Uterus (tissue), 4 donors: Measurements from ENCODE around the gene COL5A1. TPM values are rescaled to one million over a fixed set of nuclear protein-coding genes. Genes with fewer than 3 reads are reported as not detected.

Source experiments
- DNase-seq, 2 donors: peaks; one replicate each; pipeline ENCODE4 v3.0.0-alpha.2; 2019 to 2020
- H3K27ac ChIP-seq, 2 donors: fragments of 200-600 bp; sonication (generic); 1 replicate in 1 of 2; 2 replicates in 1 of 2; pipeline ENCODE4 v1.5.1; 2016 to 2018
- H3K27me3 ChIP-seq, 2 donors: fragments of 200-600 bp; sonication (generic); one replicate each; pipeline ENCODE4 v1.5.1; 2018 to 2019; ENCODE audit warnings: control low read depth in 1 of 2
- H3K36me3 ChIP-seq, 2 donors: fragments of 200-600 bp; sonication (generic); one replicate each; pipeline ENCODE4 v1.5.1; 2019; ENCODE audit warnings: control low read depth in 1 of 2
- H3K4me1 ChIP-seq, 2 donors: fragments of 200-600 bp; sonication (generic); one replicate each; pipeline ENCODE4 v1.5.1; 2018 to 2019; ENCODE audit warnings: control low read depth in 1 of 2
- H3K4me3 ChIP-seq, 2 donors: fragments of 200-600 bp; sonication (generic); 1 replicate in 1 of 2; 2 replicates in 1 of 2; pipeline ENCODE4 v1.5.1; 2018 to 2019; ENCODE audit warnings: mild to moderate bottlenecking in 1 of 2
- H3K9me3 ChIP-seq, 2 donors: fragments of 200-600 bp; sonication (generic); one replicate each; pipeline ENCODE4 v1.5.1; 2019; ENCODE audit warnings: control low read depth in 1 of 2
- POLR2A ChIP-seq, 2 donors: fragments of 450-650 bp; IDR thresholded peaks; one replicate each; pipeline ENCODE4 v1.6.1; 2016; ENCODE audit warnings: antibody characterized with exemption in 2 of 2, mild to moderate bottlenecking in 1 of 2, moderate library complexity in 1 of 2
- intact Hi-C: fragments of 100-400 bp; cut with DNase I; formaldehyde crosslinking; loops from one replicate; pipeline ENCODE4 v1.15.1; 2023; ENCODE audit warnings: low total_unique reads
- total RNA-seq, 4 donors: library from RNA; depleted of rRNA in 3 of 4; stranded (reverse); fragments of >200 nt in 3 of 4; gene quantifications; one replicate each; pipeline versions ENCODE4 v1.1.0 to v1.2.4, GENCODE V29; 2014 to 2023
- TF ChIP-seq, protein P1 (sequence below), 4 experiments: fragments of 200-600 bp in 2 of 4; fragments of 450-650 bp in 2 of 4; sonication (generic) in 2 of 4; IDR thresholded peaks; one replicate each; pipeline ENCODE4 v1.5.1; 2016 to 2019; ENCODE audit warnings: antibody characterized with exemption in 4 of 4, mild to moderate bottlenecking in 2 of 4, moderate library complexity in 1 of 4
- donor health status: DM: yes; HTN: yes; CAD: no.

The COL5A1 gene
- total RNA-seq, 4 donors from 2014 or later: 21.2 to 604 (median 129) TPM

DNA sequence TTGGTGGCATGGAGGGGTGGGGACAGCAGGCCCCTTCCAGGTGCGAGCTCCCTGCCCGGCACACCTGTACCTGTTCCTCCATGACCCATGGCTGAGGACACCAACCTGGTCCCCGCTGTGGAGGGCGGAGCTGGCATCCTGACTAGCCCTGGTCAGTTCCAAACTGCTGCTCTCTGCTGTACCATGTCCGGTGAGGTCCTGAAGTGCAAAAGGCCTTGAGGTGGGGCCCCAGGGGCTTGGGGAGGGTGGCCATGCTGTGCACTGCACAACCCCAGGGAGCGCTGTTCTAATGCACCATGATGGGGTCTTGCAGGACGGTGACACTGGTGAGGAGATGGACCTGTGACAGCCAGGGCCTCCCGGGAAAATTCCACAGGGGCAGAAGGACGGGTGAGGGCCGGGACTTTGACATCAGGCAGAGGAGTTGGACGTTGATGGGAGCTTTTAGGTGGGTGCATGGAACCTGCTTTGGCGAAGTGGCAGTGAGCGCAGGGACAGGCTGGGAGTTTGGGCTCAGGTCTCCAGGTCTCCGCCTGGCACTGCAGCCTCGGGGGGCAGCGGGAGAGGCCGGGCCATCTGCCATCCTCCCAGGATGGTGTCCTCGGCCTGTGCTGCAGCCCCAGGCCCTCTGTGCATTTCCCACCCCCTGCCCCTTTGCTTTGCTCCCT is 38.9 kb downstream of the COL5A1 start:
- Histone ChIP-seq H3K9me3 (no peaks in the 10 kb centered on the region), H3K4me3 (no peak overlapping the region), H3K4me1 (peaks cover 0 to 22% of the 10 kb centered on the region in 2 donors), H3K36me3 (no peaks in the 10 kb centered on the region), H3K27ac (peak overlapping the region; percentile 56 to 63), H3K27me3 (no peaks in the 10 kb centered on the region)
- intact Hi-C loops: no loop called here
- TF ChIP-seq, protein P1, sequence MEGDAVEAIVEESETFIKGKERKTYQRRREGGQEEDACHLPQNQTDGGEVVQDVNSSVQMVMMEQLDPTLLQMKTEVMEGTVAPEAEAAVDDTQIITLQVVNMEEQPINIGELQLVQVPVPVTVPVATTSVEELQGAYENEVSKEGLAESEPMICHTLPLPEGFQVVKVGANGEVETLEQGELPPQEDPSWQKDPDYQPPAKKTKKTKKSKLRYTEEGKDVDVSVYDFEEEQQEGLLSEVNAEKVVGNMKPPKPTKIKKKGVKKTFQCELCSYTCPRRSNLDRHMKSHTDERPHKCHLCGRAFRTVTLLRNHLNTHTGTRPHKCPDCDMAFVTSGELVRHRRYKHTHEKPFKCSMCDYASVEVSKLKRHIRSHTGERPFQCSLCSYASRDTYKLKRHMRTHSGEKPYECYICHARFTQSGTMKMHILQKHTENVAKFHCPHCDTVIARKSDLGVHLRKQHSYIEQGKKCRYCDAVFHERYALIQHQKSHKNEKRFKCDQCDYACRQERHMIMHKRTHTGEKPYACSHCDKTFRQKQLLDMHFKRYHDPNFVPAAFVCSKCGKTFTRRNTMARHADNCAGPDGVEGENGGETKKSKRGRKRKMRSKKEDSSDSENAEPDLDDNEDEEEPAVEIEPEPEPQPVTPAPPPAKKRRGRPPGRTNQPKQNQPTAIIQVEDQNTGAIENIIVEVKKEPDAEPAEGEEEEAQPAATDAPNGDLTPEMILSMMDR (IDR thresholded peaks at IDR 0.05): no peak
- no peak for TF ChIP-seq POLR2A (IDR thresholded peaks at IDR 0.05)
- no peak for DNase-seq

DNA sequence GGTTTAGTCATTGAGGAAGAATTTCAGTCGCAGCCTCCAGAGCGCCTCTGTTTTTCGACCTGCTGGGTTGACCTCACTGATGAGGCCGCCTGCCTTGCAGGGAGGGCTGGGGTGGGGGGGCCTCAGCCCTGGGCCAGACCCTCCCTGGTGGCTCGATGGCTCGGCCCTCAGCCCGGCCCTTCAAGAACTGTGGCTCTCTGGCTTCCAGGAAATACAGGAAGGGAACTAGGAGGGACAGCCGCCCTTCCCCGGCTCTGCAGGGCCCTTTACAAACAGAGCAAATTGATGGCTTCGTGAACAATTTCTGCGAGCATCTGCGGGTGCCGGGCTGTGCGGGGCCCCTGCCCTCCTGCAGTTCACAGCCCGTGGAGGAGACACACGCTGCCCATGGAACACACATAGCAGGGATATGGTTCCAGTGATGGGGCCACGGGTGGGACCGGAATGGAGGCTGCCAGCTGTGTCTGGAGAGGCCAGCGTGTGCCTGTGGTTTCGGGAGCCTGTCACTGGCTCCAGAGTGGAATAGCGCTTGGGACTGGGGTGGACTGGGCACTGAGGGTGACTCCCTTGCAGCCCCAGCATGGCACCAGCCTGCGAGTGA is 39.6 kb downstream of the COL5A1 start:
- TF ChIP-seq, protein P1 (IDR thresholded peaks at IDR 0.05): no peak
- no peak for TF ChIP-seq POLR2A (IDR thresholded peaks at IDR 0.05)
- DNase-seq: no peak
- intact Hi-C loops: no loop called here
- no peaks in the 10 kb centered on the region for H3K36me3 ChIP-seq
- H3K27me3 ChIP-seq: no peaks in the 10 kb centered on the region
- H3K4me3 ChIP-seq: no peak overlapping the region
- H3K9me3 ChIP-seq: no peaks in the 10 kb centered on the region
- peak overlapping the region; percentile 56 to 63 for H3K27ac ChIP-seq
- peaks cover 0 to 22% of the 10 kb centered on the region in 2 donors for H3K4me1 ChIP-seq

DNA sequence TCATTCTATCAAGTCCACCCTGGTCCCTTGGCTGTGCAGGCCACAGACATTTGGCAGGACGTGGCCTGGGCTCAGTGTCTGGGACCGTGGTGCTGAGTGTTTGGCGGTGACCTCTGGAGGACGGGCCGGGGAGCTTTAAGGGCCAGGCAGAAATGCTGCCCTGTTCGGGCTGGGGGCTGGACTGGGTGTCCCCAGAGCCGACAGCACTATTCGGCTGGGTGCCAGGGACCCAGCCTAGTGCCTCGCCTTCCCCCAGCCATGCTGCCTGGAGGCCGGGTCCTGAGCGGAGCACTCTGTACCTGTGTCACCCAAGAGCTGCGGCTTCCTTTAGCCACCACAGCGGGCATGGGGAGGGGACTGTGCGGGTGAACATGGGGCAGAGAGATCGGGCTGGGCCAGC is 40.4 kb downstream of the COL5A1 start:
- Histone ChIP-seq H3K4me3 (no peak overlapping the region), H3K27me3 (no peaks in the 10 kb centered on the region), H3K36me3 (no peaks in the 10 kb centered on the region), H3K27ac (peak overlapping the region; percentile 56 to 63), H3K9me3 (no peaks in the 10 kb centered on the region), H3K4me1 (peaks cover 0 to 22% of the 10 kb centered on the region in 2 donors)
- intact Hi-C loops: no loop called here
- no peak for DNase-seq
- TF ChIP-seq POLR2A (IDR thresholded peaks at IDR 0.05): no peak

DNA sequence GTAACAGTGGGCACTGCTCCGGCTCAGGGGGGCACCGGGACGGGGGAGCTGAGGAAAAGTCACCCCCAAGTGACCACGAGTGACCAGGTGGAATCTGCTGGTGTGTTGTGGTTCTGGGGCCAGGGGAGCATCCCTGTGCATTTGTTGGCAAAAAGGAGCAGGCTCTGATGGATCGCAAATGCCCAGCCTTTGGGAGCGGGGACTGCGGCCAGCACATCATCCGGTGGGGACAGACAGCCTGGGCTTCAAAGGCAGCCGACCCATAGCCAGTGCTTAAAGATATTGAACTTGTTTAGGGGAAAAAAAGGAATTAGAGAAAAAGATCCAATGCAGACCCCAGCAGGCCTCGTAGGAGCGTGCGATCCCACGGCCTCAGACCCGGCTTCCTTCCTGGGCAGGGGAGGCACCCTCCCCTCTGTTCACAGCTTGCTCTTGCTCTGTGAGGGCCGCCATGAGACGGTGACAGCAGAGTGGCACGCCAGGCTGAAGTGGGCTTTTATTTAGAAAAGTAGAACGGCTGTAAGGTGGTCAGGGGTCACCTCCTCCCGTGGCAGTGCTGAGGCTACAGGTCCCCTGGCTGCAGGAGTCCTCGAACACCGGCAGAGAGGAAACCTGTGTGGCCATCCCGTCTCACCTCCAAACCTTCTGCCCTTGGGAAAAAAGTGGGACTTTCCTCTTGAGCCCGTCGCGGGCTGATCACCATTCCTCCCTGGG is 41.2 kb downstream of the COL5A1 start:
- no peak for DNase-seq
- H3K4me3 ChIP-seq: no peak overlapping the region
- no peak for TF ChIP-seq POLR2A (IDR thresholded peaks at IDR 0.05)
- TF ChIP-seq, protein P1 (IDR thresholded peaks at IDR 0.05): no peak
- no peaks in the 10 kb centered on the region for H3K27me3 ChIP-seq
- peaks cover 0 to 22% of the 10 kb centered on the region in 2 donors for H3K4me1 ChIP-seq
- H3K36me3 ChIP-seq: no peaks in the 10 kb centered on the region
- peak overlapping the region; percentile 56 to 63 for H3K27ac ChIP-seq
- no peaks in the 10 kb centered on the region for H3K9me3 ChIP-seq
- intact Hi-C loops: no loop called here

- peaks cover 0 to 14% of the 10 kb centered on the region in 2 donors for H3K4me1 ChIP-seq
- H3K27me3 ChIP-seq: no peaks in the 10 kb centered on the region
- no peak overlapping the region for H3K27ac ChIP-seq
- no peak overlapping the region for H3K4me3 ChIP-seq
- no peak for DNase-seq
- intact Hi-C loops: no loop called here
- H3K36me3 ChIP-seq: no peaks in the 10 kb centered on the region
- H3K9me3 ChIP-seq: no peaks in the 10 kb centered on the region
- TF ChIP-seq POLR2A (IDR thresholded peaks at IDR 0.05): no peak
- TF ChIP-seq, protein P1 (IDR thresholded peaks at IDR 0.05): no peak
Measured at GRCh38 chr9:134683714-134684374, 42.2 kb downstream of the COL5A1 start.
